Transverse colon (tissue), 4 donors: ENCODE measurements around the gene WFDC11. TPM values are rescaled to one million over a fixed set of nuclear protein-coding genes. Genes with fewer than 3 reads are reported as not detected.
"Not testable (repeated sequence)": the region's sequence is repeated elsewhere in the genome, so short reads cannot be mapped to it uniquely, and the experiment has no call there.

Source experiments
- DNase-seq: peaks from one replicate; pipeline ENCODE4 v3.0.0-alpha.2; 2019
- H3K27ac ChIP-seq, 4 donors: fragments of 200-600 bp; sonication (generic); 2 replicates each; pipeline ENCODE4 v1.5.1; 2016 to 2018; ENCODE audit warnings: inconsistent platforms in 4 of 4
- H3K27me3 ChIP-seq: fragments of 200-600 bp; sonication (generic); 2 replicates; pipeline ENCODE4 v1.5.1; 2017; ENCODE audit warnings: inconsistent platforms
- H3K36me3 ChIP-seq, 4 donors: fragments of 200-600 bp; sonication (generic); 2 replicates each; pipeline ENCODE4 v1.5.1; 2017 to 2019; ENCODE audit warnings: inconsistent platforms in 4 of 4
- H3K4me1 ChIP-seq, 4 donors: fragments of 200-600 bp; sonication (generic); 2 replicates each; pipeline ENCODE4 v1.5.1; 2017 to 2020; ENCODE audit warnings: inconsistent platforms in 4 of 4
- H3K4me3 ChIP-seq, 4 donors: fragments of 200-600 bp; sonication (generic); 1 replicate in 1 of 4; 2 replicates in 3 of 4; pipeline versions ENCODE4 v1.5.1 to v1.6.1; 2017 to 2019; ENCODE audit warnings: inconsistent platforms in 4 of 4
- H3K9me3 ChIP-seq, 2 donors: fragments of 200-600 bp; sonication (generic); 2 replicates each; pipeline ENCODE4 v1.5.1; 2017 to 2019; ENCODE audit warnings: inconsistent platforms in 2 of 2
- EP300 ChIP-seq: sonication (generic); formaldehyde crosslinking; IDR thresholded peaks from one replicate; pipeline ENCODE4 v1.6.1; 2017; ENCODE audit warnings: antibody characterized with exemption, low read depth
- POLR2A ChIP-seq: fragments of 450-650 bp; IDR thresholded peaks from one replicate; pipeline ENCODE4 v1.6.1; 2016; ENCODE audit warnings: antibody characterized with exemption, mild to moderate bottlenecking, moderate library complexity
- POLR2AphosphoS5 ChIP-seq, 3 donors: sonication (generic); formaldehyde crosslinking; IDR thresholded peaks; one replicate each; pipeline ENCODE4 v1.6.1; 2016; ENCODE audit warnings: antibody characterized with exemption in 3 of 3
- WGBS, 2 donors: methylation state at CpG; one replicate each; pipeline ENCODE4 v1.1.5; 2018; ENCODE audit warnings: low coverage in 1 of 2; 5-methylcytosine and 5-hydroxymethylcytosine counted together
- in situ Hi-C, 4 donors: fragments of 200-750 bp; cut with MboI; loops; one replicate each; pipeline versions ENCODE4 v1.15.0 to v1.15.1; 2017; ENCODE audit warnings: low sequenced_read_pairs in 3 of 4, low pct_ligation_motif_present in 1 of 4, low pct_unique_long_range_greater_than_20kb in 1 of 4
- intact Hi-C: fragments of 100-400 bp; cut with DNase I; formaldehyde crosslinking; loops from one replicate; pipeline ENCODE4 v1.15.1; 2023; ENCODE audit warnings: low total_unique reads
- total RNA-seq, 4 donors: library from RNA; depleted of rRNA; stranded (reverse); fragments of >200 nt; gene quantifications; one replicate each; pipeline ENCODE4 v1.1.0, GENCODE V29; 2016
- TF ChIP-seq, protein P1 (sequence below), 5 experiments: fragments of 200-600 bp in 3 of 5; fragments of 450-650 bp in 2 of 5; sonication (generic) in 3 of 5; IDR thresholded peaks; 1 replicate in 2 of 5; 2 replicates in 3 of 5; pipeline ENCODE4 v1.5.1; 2016 to 2017; ENCODE audit warnings: antibody characterized with exemption in 5 of 5, inconsistent platforms in 3 of 5, mild to moderate bottlenecking in 2 of 5, moderate library complexity in 1 of 5

The WFDC11 gene
- total RNA-seq, 4 donors from 2014 or later = not detected

DNA sequence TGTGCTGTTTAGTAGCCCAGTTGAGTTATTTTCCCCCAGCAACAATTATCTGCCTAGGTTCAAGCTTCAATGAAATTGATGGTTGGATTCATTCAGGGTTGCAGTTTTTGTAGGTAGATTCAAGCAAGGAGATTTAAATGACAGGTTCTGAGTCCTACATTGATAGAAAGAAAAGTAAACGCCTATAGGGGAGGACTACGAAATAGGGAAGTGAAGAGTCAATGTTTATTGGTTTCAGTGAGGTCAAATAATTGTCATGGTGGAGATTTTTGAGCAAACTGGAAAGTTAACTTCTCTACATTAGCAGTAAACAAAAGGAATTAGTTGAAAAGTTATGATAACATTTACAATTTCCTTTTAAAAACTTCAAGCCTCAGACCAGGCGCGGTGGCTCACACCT, 31.1 kb upstream of the WFDC11 start:
- in situ Hi-C loops = no loop called here
- 50 to 66% methylated on average over 4 of the region's 4 CpGs for WGBS, 2 donors
- Histone ChIP-seq H3K4me3 (no peak overlapping the region), H3K27ac (no peak overlapping the region), H3K9me3 (no peaks in the 10 kb centered on the region), H3K27me3 (no peaks in the 10 kb centered on the region), H3K36me3 (no peaks in the 10 kb centered on the region), H3K4me1 (no peaks in the 10 kb centered on the region)
- no peak for DNase-seq
- TF ChIP-seq, protein P1, sequence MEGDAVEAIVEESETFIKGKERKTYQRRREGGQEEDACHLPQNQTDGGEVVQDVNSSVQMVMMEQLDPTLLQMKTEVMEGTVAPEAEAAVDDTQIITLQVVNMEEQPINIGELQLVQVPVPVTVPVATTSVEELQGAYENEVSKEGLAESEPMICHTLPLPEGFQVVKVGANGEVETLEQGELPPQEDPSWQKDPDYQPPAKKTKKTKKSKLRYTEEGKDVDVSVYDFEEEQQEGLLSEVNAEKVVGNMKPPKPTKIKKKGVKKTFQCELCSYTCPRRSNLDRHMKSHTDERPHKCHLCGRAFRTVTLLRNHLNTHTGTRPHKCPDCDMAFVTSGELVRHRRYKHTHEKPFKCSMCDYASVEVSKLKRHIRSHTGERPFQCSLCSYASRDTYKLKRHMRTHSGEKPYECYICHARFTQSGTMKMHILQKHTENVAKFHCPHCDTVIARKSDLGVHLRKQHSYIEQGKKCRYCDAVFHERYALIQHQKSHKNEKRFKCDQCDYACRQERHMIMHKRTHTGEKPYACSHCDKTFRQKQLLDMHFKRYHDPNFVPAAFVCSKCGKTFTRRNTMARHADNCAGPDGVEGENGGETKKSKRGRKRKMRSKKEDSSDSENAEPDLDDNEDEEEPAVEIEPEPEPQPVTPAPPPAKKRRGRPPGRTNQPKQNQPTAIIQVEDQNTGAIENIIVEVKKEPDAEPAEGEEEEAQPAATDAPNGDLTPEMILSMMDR (IDR thresholded peaks at IDR 0.05) = no peak
- no peak for TF ChIP-seq EP300
- no peak for TF ChIP-seq POLR2AphosphoS5 (IDR thresholded peaks at IDR 0.05)
- TF ChIP-seq POLR2A = no peak
- intact Hi-C loops = no loop called here

DNA sequence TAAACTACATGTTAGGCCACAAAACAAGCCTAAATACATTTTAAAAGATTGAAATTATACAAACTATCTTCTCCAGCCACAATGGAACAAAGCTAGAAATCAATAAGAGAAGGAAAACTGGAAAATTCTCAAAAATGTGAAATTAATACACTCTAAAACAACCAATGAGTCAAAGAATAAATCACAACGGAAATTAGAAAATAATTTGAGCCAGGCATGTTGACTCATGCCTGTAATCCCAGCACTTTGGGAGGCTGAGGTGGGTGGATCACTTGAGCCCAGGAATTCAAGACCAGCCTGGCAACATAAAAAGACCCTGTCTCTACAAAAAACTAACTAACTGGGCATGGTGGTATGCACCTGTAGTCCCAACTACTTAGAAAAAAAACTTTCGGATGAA, 25.5 kb upstream of the WFDC11 start:
- Histone ChIP-seq H3K9me3 (no peaks in the 10 kb centered on the region), H3K27ac (no peak overlapping the region), H3K36me3 (no peaks in the 10 kb centered on the region), H3K4me1 (no peaks in the 10 kb centered on the region), H3K27me3 (no peaks in the 10 kb centered on the region), H3K4me3 (no peak overlapping the region)
- 76 to 87% methylated on average over 2 of the region's 2 CpGs for WGBS, 2 donors
- TF ChIP-seq, protein P1 (IDR thresholded peaks at IDR 0.05) = no peak
- TF ChIP-seq EP300 = no peak
- TF ChIP-seq POLR2A = no peak
- no peak for TF ChIP-seq POLR2AphosphoS5 (IDR thresholded peaks at IDR 0.05)
- in situ Hi-C loops = no loop called here
- intact Hi-C loops = no loop called here
- DNase-seq = no peak

DNA sequence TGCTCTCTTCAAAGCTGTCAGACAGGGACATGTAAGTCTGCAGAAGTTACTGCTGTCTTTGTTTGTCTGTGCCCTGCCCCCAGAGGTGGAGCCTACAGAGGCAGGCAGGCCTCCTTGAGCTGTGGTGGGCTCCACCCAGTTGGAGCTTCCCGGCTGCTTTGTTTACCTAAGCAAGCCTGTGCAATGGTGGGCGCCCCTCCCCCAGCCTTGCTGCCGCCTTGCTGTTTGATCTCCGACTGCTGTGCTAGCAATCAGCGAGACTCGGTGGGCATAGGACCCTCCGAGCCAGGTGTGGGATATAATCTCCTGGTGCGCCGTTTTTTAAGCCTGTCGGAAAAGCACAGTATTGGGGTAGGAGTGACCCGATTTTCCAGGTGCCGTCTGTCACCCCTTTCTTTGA, 23.3 kb upstream of the WFDC11 start:
- H3K27me3 ChIP-seq, in situ Hi-C loops, H3K4me1 ChIP-seq, intact Hi-C loops, H3K36me3 ChIP-seq, H3K27ac ChIP-seq, H3K9me3 ChIP-seq, H3K4me3 ChIP-seq, DNase-seq: not testable (repeated sequence)
- 84% methylated on average over 11 of the region's 12 CpGs; no CpG with 5 or more reads in 1 of the 2 donors for WGBS, 2 donors

DNA sequence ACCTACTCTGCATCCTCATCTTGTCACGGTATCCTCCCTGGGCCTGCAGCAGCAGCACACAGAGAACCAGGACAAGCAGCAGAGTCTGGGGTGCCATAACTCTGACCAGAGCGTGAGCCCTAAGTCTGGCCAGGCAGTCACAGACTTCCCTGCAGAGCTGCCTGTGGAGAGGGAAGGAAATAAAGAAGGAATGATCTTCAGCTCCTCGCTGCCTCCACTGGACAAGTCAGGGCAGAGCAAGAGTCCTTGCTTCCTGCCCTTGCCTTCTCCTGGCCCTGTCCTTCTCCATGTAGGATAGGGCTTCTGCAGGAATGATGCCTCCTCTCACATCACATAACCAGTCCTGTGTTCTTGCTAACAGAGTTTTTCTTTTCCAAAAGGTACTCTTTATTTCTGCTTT, 15.9 kb upstream of the WFDC11 start:
- Histone ChIP-seq H3K4me1 (no peaks in the 10 kb centered on the region), H3K4me3 (no peak overlapping the region), H3K9me3 (no peaks in the 10 kb centered on the region), H3K36me3 (no peaks in the 10 kb centered on the region), H3K27me3 (peaks cover 6% of the 10 kb centered on the region), H3K27ac (no peak overlapping the region)
- in situ Hi-C loops (no loop called here), intact Hi-C loops (no loop called here)
- 57% methylated on average over 3 of the region's 3 CpGs; no CpG with 5 or more reads in 1 of the 2 donors for WGBS, 2 donors
- TF ChIP-seq EP300 = no peak
- TF ChIP-seq, protein P1 (IDR thresholded peaks at IDR 0.05) = no peak
- TF ChIP-seq POLR2AphosphoS5 (IDR thresholded peaks at IDR 0.05) = no peak
- TF ChIP-seq POLR2A = no peak
- no peak for DNase-seq

DNA sequence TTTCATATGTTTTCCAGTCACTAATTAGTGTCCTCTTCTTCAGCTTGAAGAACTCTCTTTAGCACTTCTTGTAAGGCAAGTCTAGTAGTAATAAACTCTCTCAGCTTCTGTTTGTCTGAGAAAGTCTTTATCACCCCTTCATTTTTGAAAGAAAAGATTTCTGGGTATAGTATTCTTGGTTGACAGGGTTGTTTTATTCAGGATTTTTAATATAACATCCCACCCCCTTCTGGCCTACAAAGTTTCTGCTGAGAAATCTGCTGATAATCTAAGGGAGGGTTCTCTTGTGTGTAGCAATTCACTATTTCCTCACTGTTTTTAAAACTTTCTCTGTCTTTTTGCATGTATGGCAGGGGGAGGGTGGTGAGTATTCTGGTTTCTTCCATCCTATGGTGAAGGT, 9.6 kb upstream of the WFDC11 start:
- Histone ChIP-seq H3K27ac (no peak overlapping the region), H3K9me3 (peaks cover 17 to 23% of the 10 kb centered on the region in 2 donors), H3K36me3 (no peaks in the 10 kb centered on the region), H3K4me1 (no peaks in the 10 kb centered on the region), H3K27me3 (peaks cover 6% of the 10 kb centered on the region), H3K4me3 (no peak overlapping the region)
- intact Hi-C loops (no loop called here), in situ Hi-C loops (no loop called here)
- no peak for DNase-seq
- TF ChIP-seq, protein P1 (IDR thresholded peaks at IDR 0.05) = no peak
- TF ChIP-seq EP300 (no peak), POLR2AphosphoS5 (IDR thresholded peaks at IDR 0.05) (no peak), POLR2A (no peak)
